ENCODE results near the gene CDK15. TPM values are rescaled to one million over a fixed set of nuclear protein-coding genes. Genes with fewer than 3 reads are reported as not detected.

Gene CDK15
- total and polyA plus RNA-seq, 2 donors (not counting 1 experiment from before 2014, with no cell fraction given): not detected

DNA sequence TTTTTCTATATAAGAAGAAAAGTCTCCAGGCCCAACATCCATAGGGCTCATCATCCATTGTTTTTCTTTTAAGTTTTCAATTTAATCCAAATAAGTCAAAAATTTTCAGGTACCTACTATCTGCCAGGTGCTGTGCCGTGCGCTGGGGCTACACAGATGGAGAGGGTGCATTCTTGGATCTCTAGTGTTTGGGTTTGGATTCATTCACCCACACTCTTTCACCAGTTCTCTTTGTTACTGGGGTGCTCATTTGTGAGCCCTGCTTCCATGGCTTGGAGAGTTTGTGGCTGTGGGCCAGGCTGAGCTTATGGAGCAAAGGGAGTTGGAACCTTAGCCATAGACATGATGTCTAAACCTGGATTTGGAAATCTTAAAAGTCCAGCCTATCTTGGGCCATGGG is 51.0 kb downstream of the CDK15 start:
- ChIA-PET CTCF (interaction anchor here (1.3 to 5.7 kb wide), 2 partner anchors 80 to 320 kb away, joined by 3 to 198 read pairs; no protein-coding TSS in a partner anchor), POLR2A (no interaction called here)
- Histone ChIP-seq H3K4me1 (ENCODE audit: control insufficient read depth in 2 of 2, insufficient read depth in 2 of 2, low read length in 2 of 2) (peaks cover 3 to 6% of the 10 kb centered on the region in 2 donors), H3K4me3 (ENCODE audit: control extremely low read depth in 1 of 5, extremely low read depth in 1 of 5, insufficient read depth in 1 of 5, low read depth in 2 of 5, low read length in 4 of 5) (no peak overlapping the region), H3K4me2 (replicated peaks; ENCODE audit: low read depth, low read length, poor library complexity, severe bottlenecking) (no peak overlapping the region), H2AFZ (ENCODE audit: insufficient read depth, low read depth, low read length, poor library complexity, severe bottlenecking) (no peak overlapping the region), H3K27ac (ENCODE audit: low read length in 2 of 2) (no peak overlapping the region), H3K9me3 (ENCODE audit: control extremely low read depth in 1 of 3, control insufficient read depth in 2 of 3, insufficient read depth in 1 of 3, low read length in 2 of 3) (no peaks in the 10 kb centered on the region), H3K36me3 (replicated peaks in 1 of 2; ENCODE audit: control extremely low read depth in 1 of 2, control insufficient read depth in 1 of 2, extremely low read depth in 1 of 2, insufficient read depth in 2 of 2, low read length in 1 of 2) (no peaks in the 10 kb centered on the region), H3K79me2 (ENCODE audit: control insufficient read depth, insufficient read depth, low read length) (no peaks in the 10 kb centered on the region), H3K27me3 (replicated peaks in 1 of 4; ENCODE audit: control extremely low read depth in 1 of 4, control insufficient read depth in 3 of 4, insufficient read depth in 4 of 4, low read length in 3 of 4) (peaks cover 0 to 40% (median 30%) of the 10 kb centered on the region in 4 experiments), H4K20me1 (ENCODE audit: control insufficient read depth, insufficient read depth, low read length, poor library complexity, severe bottlenecking) (no peaks in the 10 kb centered on the region), H3K9ac (ENCODE audit: low read length) (no peak overlapping the region)
- TF ChIP-seq EZH2 (IDR thresholded peaks at IDR 0.05; ENCODE audit: borderline replicate concordance, insufficient read depth, low read depth, low read length, poor library complexity, severe bottlenecking): no peak
- TF ChIP-seq, protein P1, sequence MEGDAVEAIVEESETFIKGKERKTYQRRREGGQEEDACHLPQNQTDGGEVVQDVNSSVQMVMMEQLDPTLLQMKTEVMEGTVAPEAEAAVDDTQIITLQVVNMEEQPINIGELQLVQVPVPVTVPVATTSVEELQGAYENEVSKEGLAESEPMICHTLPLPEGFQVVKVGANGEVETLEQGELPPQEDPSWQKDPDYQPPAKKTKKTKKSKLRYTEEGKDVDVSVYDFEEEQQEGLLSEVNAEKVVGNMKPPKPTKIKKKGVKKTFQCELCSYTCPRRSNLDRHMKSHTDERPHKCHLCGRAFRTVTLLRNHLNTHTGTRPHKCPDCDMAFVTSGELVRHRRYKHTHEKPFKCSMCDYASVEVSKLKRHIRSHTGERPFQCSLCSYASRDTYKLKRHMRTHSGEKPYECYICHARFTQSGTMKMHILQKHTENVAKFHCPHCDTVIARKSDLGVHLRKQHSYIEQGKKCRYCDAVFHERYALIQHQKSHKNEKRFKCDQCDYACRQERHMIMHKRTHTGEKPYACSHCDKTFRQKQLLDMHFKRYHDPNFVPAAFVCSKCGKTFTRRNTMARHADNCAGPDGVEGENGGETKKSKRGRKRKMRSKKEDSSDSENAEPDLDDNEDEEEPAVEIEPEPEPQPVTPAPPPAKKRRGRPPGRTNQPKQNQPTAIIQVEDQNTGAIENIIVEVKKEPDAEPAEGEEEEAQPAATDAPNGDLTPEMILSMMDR (IDR thresholded peaks at IDR 0.05): no peak
- no peak overlapping the region for H3K27ac Mint-ChIP-seq
- no CpG with 5 or more reads among the region's 2 CpGs for WGBS (ENCODE audit: insufficient coverage)
- no peaks in the 10 kb centered on the region for H3K9me3 Mint-ChIP-seq (ENCODE audit: insufficient read depth)
- DNase-seq: no peak
- H3K27me3 Mint-ChIP-seq: peaks cover 50% of the 10 kb centered on the region
- peaks cover 8% of the 10 kb centered on the region for H3K4me1 Mint-ChIP-seq
- H3K4me3 Mint-ChIP-seq: no peak overlapping the region
- intact Hi-C loops (cut with micrococcal nuclease): no loop called here
- ATAC-seq (ENCODE audit: low read depth): no peak

DNA sequence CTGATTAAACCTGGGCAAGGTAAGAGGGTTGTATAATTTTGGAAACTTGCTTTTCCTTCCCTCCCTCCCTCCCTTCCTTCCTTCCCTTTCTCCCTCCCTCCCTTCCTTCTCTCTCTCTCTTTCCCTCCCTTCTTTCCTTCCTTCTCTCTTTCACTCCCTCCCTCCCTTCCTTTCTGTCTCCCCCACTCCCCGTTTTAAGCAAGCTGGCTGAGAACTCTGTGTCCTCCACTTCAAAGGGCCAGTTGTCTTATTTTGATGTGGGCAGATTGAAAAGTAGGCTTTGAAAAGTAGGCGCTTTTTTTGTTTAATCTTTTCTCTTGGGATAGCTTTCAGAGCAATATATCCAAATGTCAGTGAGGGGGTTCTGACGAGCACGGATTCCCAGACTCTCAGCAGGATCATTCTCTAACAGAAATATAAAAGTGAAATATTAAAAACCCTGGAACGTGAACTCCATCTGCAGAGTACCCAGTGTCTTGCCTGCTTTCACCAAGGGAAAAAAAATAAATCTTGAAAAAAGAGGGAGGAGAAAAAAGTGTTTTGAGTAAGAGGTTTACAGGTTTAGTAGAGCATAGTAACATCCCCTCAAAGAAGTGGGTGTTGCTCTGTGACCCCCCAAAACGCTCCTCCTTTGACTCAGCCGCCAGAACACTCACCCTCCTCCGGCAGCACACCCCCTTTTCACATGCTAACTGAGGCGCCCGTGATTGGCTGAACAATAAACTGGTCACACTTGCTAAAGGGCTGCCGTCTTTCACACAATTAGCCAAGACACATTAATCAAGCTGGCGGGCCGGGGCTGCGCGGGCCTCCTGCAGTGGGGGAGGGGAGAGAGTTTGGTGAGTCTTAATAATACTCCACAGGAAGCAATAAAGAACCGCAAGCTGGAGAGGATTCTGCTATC is 52.2 kb downstream of the CDK15 start:
- no CpG with 5 or more reads among the region's 16 CpGs for WGBS (ENCODE audit: insufficient coverage)
- POLR2A ChIA-PET: no interaction called here
- no peak overlapping the region for H3K4me3 Mint-ChIP-seq
- H3K4me1 Mint-ChIP-seq: peaks cover 8% of the 10 kb centered on the region
- no peak overlapping the region for H3K27ac Mint-ChIP-seq
- Histone ChIP-seq H3K79me2 (ENCODE audit: control insufficient read depth, insufficient read depth, low read length) (no peaks in the 10 kb centered on the region), H3K4me2 (replicated peaks; ENCODE audit: low read depth, low read length, poor library complexity, severe bottlenecking) (no peak overlapping the region), H3K4me1 (ENCODE audit: control insufficient read depth in 2 of 2, insufficient read depth in 2 of 2, low read length in 2 of 2) (peaks cover 3 to 6% of the 10 kb centered on the region in 2 donors), H3K4me3 (ENCODE audit: control extremely low read depth in 1 of 5, extremely low read depth in 1 of 5, insufficient read depth in 1 of 5, low read depth in 2 of 5, low read length in 4 of 5) (no peak overlapping the region), H3K9ac (ENCODE audit: low read length) (no peak overlapping the region), H3K27me3 (replicated peaks in 1 of 4; ENCODE audit: control extremely low read depth in 1 of 4, control insufficient read depth in 3 of 4, insufficient read depth in 4 of 4, low read length in 3 of 4) (peaks cover 0 to 40% (median 30%) of the 10 kb centered on the region in 4 experiments), H3K9me3 (ENCODE audit: control extremely low read depth in 1 of 3, control insufficient read depth in 2 of 3, insufficient read depth in 1 of 3, low read length in 2 of 3) (no peaks in the 10 kb centered on the region), H3K36me3 (replicated peaks in 1 of 2; ENCODE audit: control extremely low read depth in 1 of 2, control insufficient read depth in 1 of 2, extremely low read depth in 1 of 2, insufficient read depth in 2 of 2, low read length in 1 of 2) (no peaks in the 10 kb centered on the region), H4K20me1 (ENCODE audit: control insufficient read depth, insufficient read depth, low read length, poor library complexity, severe bottlenecking) (no peaks in the 10 kb centered on the region), H2AFZ (ENCODE audit: insufficient read depth, low read depth, low read length, poor library complexity, severe bottlenecking) (peak overlapping the region; percentile 16), H3K27ac (ENCODE audit: low read length in 2 of 2) (no peak overlapping the region)
- CTCF ChIA-PET: interaction anchor here (1.0 to 5.7 kb wide), 5 partner anchors 11 to 323 kb away, joined by 3 to 198 read pairs (median 15); partner anchors contain the start of gene ALS2
- peaks cover 54% of the 10 kb centered on the region for H3K27me3 Mint-ChIP-seq
- ATAC-seq (ENCODE audit: low read depth) (no peak), DNase-seq (no peak)
- TF ChIP-seq EZH2 (IDR thresholded peaks at IDR 0.05; ENCODE audit: borderline replicate concordance, insufficient read depth, low read depth, low read length, poor library complexity, severe bottlenecking): no peak
- TF ChIP-seq, protein P1 (IDR thresholded peaks at IDR 0.05): no peak
- intact Hi-C loops (cut with micrococcal nuclease): no loop called here
- H3K9me3 Mint-ChIP-seq (ENCODE audit: insufficient read depth): no peaks in the 10 kb centered on the region

Data from B cell (primary cell).